ENCODE measurements around the gene KLHL26.

DNA sequence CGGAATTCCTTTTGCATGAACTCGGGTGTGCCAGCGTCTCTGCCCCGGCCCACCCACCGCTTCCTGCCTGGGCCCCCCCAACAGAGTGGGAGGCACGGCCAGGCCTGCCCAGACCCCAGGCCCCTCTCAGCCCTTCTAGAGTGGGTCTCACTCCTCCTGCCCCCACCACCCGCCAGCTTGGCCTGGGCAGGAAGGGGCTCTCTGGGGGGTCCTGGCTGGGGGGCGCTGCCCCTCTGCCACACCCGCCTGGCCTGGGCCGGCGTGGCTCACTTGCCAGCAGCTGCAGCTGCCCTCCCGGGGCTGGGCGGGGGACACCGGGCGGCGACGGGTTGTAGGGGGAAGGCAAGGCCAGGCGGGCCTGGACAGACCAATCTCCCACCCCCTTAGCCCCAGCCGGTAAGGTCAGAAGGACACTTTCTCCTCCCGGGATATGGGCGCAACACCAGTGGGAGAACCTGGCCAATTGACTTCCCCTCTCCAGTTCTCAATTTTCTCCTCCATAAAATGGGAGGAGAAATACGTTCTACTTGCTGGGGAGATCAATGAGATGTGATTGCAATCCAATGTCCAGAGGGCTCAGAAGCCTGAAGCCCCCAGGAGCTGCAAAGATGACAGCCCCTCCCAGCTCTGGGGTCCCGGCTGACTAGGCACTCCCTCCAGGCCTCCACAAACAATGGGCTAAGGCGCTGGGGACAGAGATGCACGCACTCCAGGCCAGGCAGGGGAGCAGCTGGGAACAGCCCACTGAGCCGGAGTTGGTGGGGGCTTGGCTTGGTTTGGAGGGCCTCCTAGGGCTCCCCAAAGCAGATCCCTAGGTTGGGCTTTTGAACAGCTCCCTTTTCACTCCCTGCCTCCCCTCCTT is 32.6 kb upstream of the KLHL26 start:
- TF ChIP-seq, protein P1, sequence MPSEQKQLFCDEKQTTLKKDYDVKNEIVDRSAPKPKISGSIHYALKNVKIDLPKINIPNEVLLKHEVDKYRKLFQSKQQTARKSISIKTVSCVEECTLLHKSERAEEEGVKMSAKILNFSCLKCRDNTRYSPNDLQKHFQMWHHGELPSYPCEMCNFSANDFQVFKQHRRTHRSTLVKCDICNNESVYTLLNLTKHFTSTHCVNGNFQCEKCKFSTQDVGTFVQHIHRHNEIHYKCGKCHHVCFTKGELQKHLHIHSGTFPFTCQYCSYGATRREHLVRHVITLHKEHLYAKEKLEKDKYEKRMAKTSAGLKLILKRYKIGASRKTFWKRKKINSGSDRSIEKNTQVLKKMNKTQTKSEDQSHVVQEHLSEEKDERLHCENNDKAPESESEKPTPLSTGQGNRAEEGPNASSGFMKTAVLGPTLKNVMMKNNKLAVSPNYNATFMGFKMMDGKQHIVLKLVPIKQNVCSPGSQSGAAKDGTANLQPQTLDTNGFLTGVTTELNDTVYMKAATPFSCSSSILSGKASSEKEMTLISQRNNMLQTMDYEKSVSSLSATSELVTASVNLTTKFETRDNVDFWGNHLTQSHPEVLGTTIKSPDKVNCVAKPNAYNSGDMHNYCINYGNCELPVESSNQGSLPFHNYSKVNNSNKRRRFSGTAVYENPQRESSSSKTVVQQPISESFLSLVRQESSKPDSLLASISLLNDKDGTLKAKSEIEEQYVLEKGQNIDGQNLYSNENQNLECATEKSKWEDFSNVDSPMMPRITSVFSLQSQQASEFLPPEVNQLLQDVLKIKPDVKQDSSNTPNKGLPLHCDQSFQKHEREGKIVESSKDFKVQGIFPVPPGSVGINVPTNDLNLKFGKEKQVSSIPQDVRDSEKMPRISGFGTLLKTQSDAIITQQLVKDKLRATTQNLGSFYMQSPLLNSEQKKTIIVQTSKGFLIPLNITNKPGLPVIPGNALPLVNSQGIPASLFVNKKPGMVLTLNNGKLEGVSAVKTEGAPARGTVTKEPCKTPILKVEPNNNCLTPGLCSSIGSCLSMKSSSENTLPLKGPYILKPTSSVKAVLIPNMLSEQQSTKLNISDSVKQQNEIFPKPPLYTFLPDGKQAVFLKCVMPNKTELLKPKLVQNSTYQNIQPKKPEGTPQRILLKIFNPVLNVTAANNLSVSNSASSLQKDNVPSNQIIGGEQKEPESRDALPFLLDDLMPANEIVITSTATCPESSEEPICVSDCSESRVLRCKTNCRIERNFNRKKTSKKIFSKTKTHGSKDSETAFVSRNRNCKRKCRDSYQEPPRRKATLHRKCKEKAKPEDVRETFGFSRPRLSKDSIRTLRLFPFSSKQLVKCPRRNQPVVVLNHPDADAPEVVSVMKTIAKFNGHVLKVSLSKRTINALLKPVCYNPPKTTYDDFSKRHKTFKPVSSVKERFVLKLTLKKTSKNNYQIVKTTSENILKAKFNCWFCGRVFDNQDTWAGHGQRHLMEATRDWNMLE (tag by site-specific recombination; conservative IDR thresholded peaks at IDR 0.05; ENCODE audit: low read depth): no peak
- no peak for TF ChIP-seq ZNF24 (tag by site-specific recombination; IDR thresholded peaks at IDR 0.05)
- TF ChIP-seq ZNF214 (tag by site-specific recombination; IDR thresholded peaks at IDR 0.05; ENCODE audit: borderline replicate concordance): no peak
- TF ChIP-seq, protein P2, sequence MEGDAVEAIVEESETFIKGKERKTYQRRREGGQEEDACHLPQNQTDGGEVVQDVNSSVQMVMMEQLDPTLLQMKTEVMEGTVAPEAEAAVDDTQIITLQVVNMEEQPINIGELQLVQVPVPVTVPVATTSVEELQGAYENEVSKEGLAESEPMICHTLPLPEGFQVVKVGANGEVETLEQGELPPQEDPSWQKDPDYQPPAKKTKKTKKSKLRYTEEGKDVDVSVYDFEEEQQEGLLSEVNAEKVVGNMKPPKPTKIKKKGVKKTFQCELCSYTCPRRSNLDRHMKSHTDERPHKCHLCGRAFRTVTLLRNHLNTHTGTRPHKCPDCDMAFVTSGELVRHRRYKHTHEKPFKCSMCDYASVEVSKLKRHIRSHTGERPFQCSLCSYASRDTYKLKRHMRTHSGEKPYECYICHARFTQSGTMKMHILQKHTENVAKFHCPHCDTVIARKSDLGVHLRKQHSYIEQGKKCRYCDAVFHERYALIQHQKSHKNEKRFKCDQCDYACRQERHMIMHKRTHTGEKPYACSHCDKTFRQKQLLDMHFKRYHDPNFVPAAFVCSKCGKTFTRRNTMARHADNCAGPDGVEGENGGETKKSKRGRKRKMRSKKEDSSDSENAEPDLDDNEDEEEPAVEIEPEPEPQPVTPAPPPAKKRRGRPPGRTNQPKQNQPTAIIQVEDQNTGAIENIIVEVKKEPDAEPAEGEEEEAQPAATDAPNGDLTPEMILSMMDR (tag by site-specific recombination; IDR thresholded peaks at IDR 0.05): no peak
- no peak for TF ChIP-seq ZNF792 (tag by site-specific recombination; IDR thresholded peaks at IDR 0.05)
- no peak for TF ChIP-seq KLF9 (tag by site-specific recombination; IDR thresholded peaks at IDR 0.05; ENCODE audit: low read depth)
- no peak for TF ChIP-seq ZNF121 (tag by site-specific recombination; IDR thresholded peaks at IDR 0.05)
- no peak for TF ChIP-seq ZNF274 (IDR thresholded peaks at IDR 0.05; ENCODE audit: low read length)
- no peak for TF ChIP-seq ZNF274 (tag by site-specific recombination; IDR thresholded peaks at IDR 0.05; ENCODE audit: borderline replicate concordance)
- no peak for TF ChIP-seq KLF16 (tag by site-specific recombination; IDR thresholded peaks at IDR 0.05)
- TF ChIP-seq ZNF335 (tag by site-specific recombination; conservative IDR thresholded peaks at IDR 0.05): no peak
- no peak for TF ChIP-seq ZNF391 (tag by site-specific recombination; IDR thresholded peaks at IDR 0.05; ENCODE audit: borderline replicate concordance, low read depth)
- no peak for TF ChIP-seq HOXA7 (CRISPR knock-in tag; IDR thresholded peaks at IDR 0.05; ENCODE audit: borderline replicate concordance)
- no peak for TF ChIP-seq ZNF629 (tag by site-specific recombination; IDR thresholded peaks at IDR 0.05)

Data from HEK293 (cell line).